GM23338 (cell line): ENCODE data around the gene GPAT2. TPM values are rescaled to one million over a fixed set of nuclear protein-coding genes. Genes with fewer than 3 reads are reported as not detected.
"Not testable (repeated sequence)": the region's sequence is repeated elsewhere in the genome, so short reads cannot be mapped to it uniquely, and the experiment has no call there.

Source experiments
- ATAC-seq: fragments of 200-7000 bp; cut with Tn5 transposase; 3 replicates; pipeline ENCODE4 v1.9.1; 2020
- DNase-seq: peaks from one replicate; pipeline ENCODE4 v3.0.0-alpha.2; 2015; ENCODE audit warnings: low spot score
- H2AFZ ChIP-seq: fragments of 200-600 bp; sonication (generic); 2 replicates; pipeline ENCODE4 v1.8.0; 2016; ENCODE audit warnings: antibody characterized with exemption, mild to moderate bottlenecking, moderate library complexity
- H3F3A ChIP-seq: fragments of 200-600 bp; sonication (generic); replicated peaks from 2 replicates; pipeline ENCODE4 v1.8.0; 2017; ENCODE audit warnings: antibody characterized with exemption, mixed run types, low read depth
- H3K27ac ChIP-seq: fragments of 200-600 bp; sonication (generic); 2 replicates; pipeline ENCODE4 v1.6.1; 2016; ENCODE audit warnings: low read depth
- H3K27me3 ChIP-seq: fragments of 200-600 bp; sonication (generic); 2 replicates; pipeline ENCODE4 v1.8.0; 2016; ENCODE audit warnings: mild to moderate bottlenecking, mixed run types, moderate library complexity; ENCODE audit not compliant: insufficient read depth
- H3K36me3 ChIP-seq: fragments of 200-600 bp; sonication (generic); 2 replicates; pipeline ENCODE4 v1.8.0; 2016; ENCODE audit warnings: mild to moderate bottlenecking; ENCODE audit not compliant: insufficient read depth
- H3K4me1 ChIP-seq: fragments of 200-600 bp; sonication (generic); 2 replicates; pipeline ENCODE4 v1.8.0; 2016; ENCODE audit warnings: mild to moderate bottlenecking, moderate library complexity; ENCODE audit not compliant: insufficient read depth
- H3K4me2 ChIP-seq: fragments of 200-600 bp; sonication (generic); 2 replicates; pipeline ENCODE4 v1.7.1; 2017; ENCODE audit warnings: mixed run types
- H3K4me3 ChIP-seq: fragments of 200-600 bp; sonication (generic); 2 replicates; pipeline ENCODE4 v1.6.1; 2016; ENCODE audit warnings: mixed run types
- H3K79me2 ChIP-seq: fragments of 200-600 bp; sonication (generic); replicated peaks from 2 replicates; pipeline ENCODE4 v1.8.0; 2017; ENCODE audit warnings: mild to moderate bottlenecking; ENCODE audit not compliant: insufficient read depth
- H3K9me2 ChIP-seq: fragments of 200-600 bp; sonication (generic); 2 replicates; pipeline ENCODE4 v1.8.0; 2017; ENCODE audit not compliant: insufficient read depth
- H4K20me1 ChIP-seq: fragments of 200-600 bp; sonication (generic); replicated peaks from 2 replicates; pipeline ENCODE4 v1.8.0; 2017; ENCODE audit warnings: mild to moderate bottlenecking; ENCODE audit not compliant: insufficient read depth
- H3K27ac Mint-ChIP-seq: 2 replicates; pipeline ENCODE4 v1.8.0; 2020; ENCODE audit warnings: inconsistent platforms, mild to moderate bottlenecking, moderate library complexity, mixed read lengths
- H3K27me3 Mint-ChIP-seq: 3 replicates; pipeline ENCODE4 v1.8.0; 2022; ENCODE audit warnings: low read depth, mild to moderate bottlenecking, moderate library complexity, mixed read lengths, inconsistent platforms; ENCODE audit not compliant: insufficient read depth, poor library complexity
- H3K36me3 Mint-ChIP-seq: 3 replicates; pipeline ENCODE4 v1.8.0; 2021; ENCODE audit warnings: low read depth, mild to moderate bottlenecking, inconsistent platforms, moderate library complexity, mixed read lengths
- H3K4me1 Mint-ChIP-seq: 3 replicates; pipeline ENCODE4 v1.8.0; 2020; ENCODE audit warnings: mild to moderate bottlenecking, inconsistent platforms, mixed read lengths
- H3K4me3 Mint-ChIP-seq: 3 replicates; pipeline ENCODE4 v1.8.0; 2021; ENCODE audit warnings: moderate library complexity, mild to moderate bottlenecking, inconsistent platforms, mixed read lengths
- H3K9me3 Mint-ChIP-seq: 3 replicates; pipeline ENCODE4 v1.8.0; 2020; ENCODE audit warnings: moderate library complexity, mild to moderate bottlenecking, inconsistent platforms, mixed read lengths
- CTCF ChIP-seq, 2 experiments: fragments of 200-600 bp in 1 of 2; sonication (generic) in 1 of 2; conservative IDR thresholded peaks; 2 replicates each; pipeline versions ENCODE4 v1.5.1 to v1.6.1; 2016 to 2017; ENCODE audit warnings: antibody characterized with exemption in 2 of 2, low read depth in 2 of 2, mild to moderate bottlenecking in 2 of 2, moderate library complexity in 1 of 2
- polyA plus RNA-seq: library from polyadenylated mRNA; unstranded; fragments of >200 nt; fragmentation: Nextera tagmentation; extraction: Ambion mirVana; gene quantifications from 2 replicates; pipeline ENCODE4 v1.2.1, GENCODE V29; 2016
- total RNA-seq: library from RNA; depleted of rRNA; stranded (reverse); fragments of >200 nt; shearing (Covaris generic); gene quantifications from 2 replicates; pipeline ENCODE4 v1.2.3, GENCODE V29; 2014

GPAT2 gene
- total and polyA plus RNA-seq, 2 experiments from 2014 or later: 1.6 to 2.2 TPM

GRCh38 chr2:96049049-96049916 lies 14.6 kb upstream of the GPAT2 start:
- H3K36me3 ChIP-seq, H3K27ac Mint-ChIP-seq, DNase-seq, H2AFZ ChIP-seq, H3K9me3 Mint-ChIP-seq, H3K27ac ChIP-seq, H3K4me3 ChIP-seq, H3K9me2 ChIP-seq, H3K4me1 Mint-ChIP-seq, H3K36me3 Mint-ChIP-seq, H3K79me2 ChIP-seq, H3K4me2 ChIP-seq, H3K4me1 ChIP-seq, H4K20me1 ChIP-seq, H3K4me3 Mint-ChIP-seq, H3K27me3 Mint-ChIP-seq, H3F3A ChIP-seq, H3K27me3 ChIP-seq: not testable (repeated sequence)
- peak; percentile 78 for ATAC-seq
- TF ChIP-seq CTCF (conservative IDR thresholded peaks at IDR 0.05; ENCODE audit: low read depth in 2 of 2): peak in 1 of 2 experiments; percentile 48; a peak in 3 of 4 replicates

DNA sequence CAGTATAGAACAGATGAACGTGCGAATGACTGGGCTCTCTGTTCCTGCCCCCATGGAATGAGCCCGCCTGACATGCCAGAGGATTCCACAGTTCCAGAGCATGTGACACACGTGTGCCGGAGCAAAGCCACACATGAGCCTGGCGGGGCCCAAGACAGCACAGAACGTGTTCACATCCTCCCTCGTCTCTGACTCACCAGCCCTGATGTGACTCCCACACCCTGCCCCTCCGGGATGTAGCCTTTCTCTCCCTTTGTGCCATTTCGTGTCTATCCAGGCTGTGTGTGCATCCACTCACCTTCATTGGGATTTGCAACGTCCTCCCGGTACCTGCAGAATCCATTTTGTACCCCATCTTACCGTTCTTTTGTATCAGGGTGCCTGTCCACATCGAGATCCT lies 838 bp upstream of the GPAT2 start:
- not testable (repeated sequence) for H3K36me3 Mint-ChIP-seq, DNase-seq, H3K4me1 ChIP-seq, H4K20me1 ChIP-seq, H3K27ac ChIP-seq, H3K4me3 ChIP-seq, ATAC-seq, H3K9me3 Mint-ChIP-seq, H3K79me2 ChIP-seq, H3K4me3 Mint-ChIP-seq, H3K4me2 ChIP-seq, H3F3A ChIP-seq, H3K4me1 Mint-ChIP-seq, H3K27me3 Mint-ChIP-seq, H3K36me3 ChIP-seq, H3K27me3 ChIP-seq, H2AFZ ChIP-seq, H3K9me2 ChIP-seq, H3K27ac Mint-ChIP-seq

GRCh38 chr2:96033997-96034396 lies 719 bp downstream of the GPAT2 start:
- not testable (repeated sequence) for H3K79me2 ChIP-seq, H3K4me1 Mint-ChIP-seq, H4K20me1 ChIP-seq, H3K36me3 ChIP-seq, H3K27ac Mint-ChIP-seq, H3K9me3 Mint-ChIP-seq, H3K27ac ChIP-seq, H3K27me3 ChIP-seq, H3K27me3 Mint-ChIP-seq, H2AFZ ChIP-seq, H3K36me3 Mint-ChIP-seq, H3K4me1 ChIP-seq, H3K4me3 Mint-ChIP-seq, H3K4me3 ChIP-seq, H3K4me2 ChIP-seq, H3F3A ChIP-seq, DNase-seq, H3K9me2 ChIP-seq
- ATAC-seq: peak; percentile 34

GRCh38 chr2:96027725-96028325 lies 6.9 kb downstream of the GPAT2 start:
- H3K36me3 Mint-ChIP-seq, DNase-seq, H3K27ac Mint-ChIP-seq, H3F3A ChIP-seq, H3K9me3 Mint-ChIP-seq, H3K27ac ChIP-seq, H3K4me3 Mint-ChIP-seq, H3K79me2 ChIP-seq, H3K4me3 ChIP-seq, ATAC-seq, H3K4me2 ChIP-seq, H3K27me3 ChIP-seq, H3K36me3 ChIP-seq, H3K4me1 ChIP-seq, H3K4me1 Mint-ChIP-seq, H4K20me1 ChIP-seq, H3K9me2 ChIP-seq, H2AFZ ChIP-seq, H3K27me3 Mint-ChIP-seq: not testable (repeated sequence)

GRCh38 chr2:96025755-96026154 lies 9.0 kb downstream of the GPAT2 start:
- H3K4me1 ChIP-seq, H3K4me2 ChIP-seq, H3K4me1 Mint-ChIP-seq, H3K36me3 Mint-ChIP-seq, DNase-seq, ATAC-seq, H3K27ac ChIP-seq, H3K4me3 Mint-ChIP-seq, H2AFZ ChIP-seq, H3K79me2 ChIP-seq, H3K9me3 Mint-ChIP-seq, H3K27me3 ChIP-seq, H3K27ac Mint-ChIP-seq, H3F3A ChIP-seq, H3K9me2 ChIP-seq, H3K4me3 ChIP-seq, H3K36me3 ChIP-seq, H4K20me1 ChIP-seq: not testable (repeated sequence)
- H3K27me3 Mint-ChIP-seq: peaks cover 12% of the 10 kb centered on the region
